HG03457 (cell line): ENCODE data around the gene XRCC6.
"Not testable (repeated sequence)": the region's sequence is repeated elsewhere in the genome, so short reads cannot be mapped to it uniquely, and the experiment has no call there.

Experiments
- ATAC-seq: cut with Tn5 transposase; IDR thresholded peaks from one replicate; pipeline ENCODE4 v1.9.1; 2021; ENCODE audit warnings: moderate number of reproducible peaks; ENCODE audit not compliant: unreplicated experiment

XRCC6 gene

DNA sequence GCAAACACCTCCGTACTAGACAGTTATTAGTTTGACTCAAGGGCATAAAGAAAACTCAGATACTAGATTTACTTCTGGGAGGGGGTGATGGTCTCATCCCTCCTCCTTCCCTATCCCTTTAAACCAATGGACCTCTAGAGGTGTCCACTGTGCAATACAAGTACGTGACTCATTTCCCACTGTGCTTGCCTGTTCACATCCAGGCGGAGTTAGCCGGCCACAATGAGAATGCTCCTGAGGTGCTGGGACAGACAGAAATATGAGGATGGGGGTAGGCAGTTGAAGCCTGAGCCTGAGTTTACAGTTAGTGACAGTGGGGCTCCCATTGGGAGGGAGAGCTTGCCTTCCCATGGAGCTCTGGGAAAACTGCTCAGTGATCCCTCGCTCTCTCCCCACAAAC is 23.0 kb upstream of the XRCC6 start:
- no peak for ATAC-seq

DNA sequence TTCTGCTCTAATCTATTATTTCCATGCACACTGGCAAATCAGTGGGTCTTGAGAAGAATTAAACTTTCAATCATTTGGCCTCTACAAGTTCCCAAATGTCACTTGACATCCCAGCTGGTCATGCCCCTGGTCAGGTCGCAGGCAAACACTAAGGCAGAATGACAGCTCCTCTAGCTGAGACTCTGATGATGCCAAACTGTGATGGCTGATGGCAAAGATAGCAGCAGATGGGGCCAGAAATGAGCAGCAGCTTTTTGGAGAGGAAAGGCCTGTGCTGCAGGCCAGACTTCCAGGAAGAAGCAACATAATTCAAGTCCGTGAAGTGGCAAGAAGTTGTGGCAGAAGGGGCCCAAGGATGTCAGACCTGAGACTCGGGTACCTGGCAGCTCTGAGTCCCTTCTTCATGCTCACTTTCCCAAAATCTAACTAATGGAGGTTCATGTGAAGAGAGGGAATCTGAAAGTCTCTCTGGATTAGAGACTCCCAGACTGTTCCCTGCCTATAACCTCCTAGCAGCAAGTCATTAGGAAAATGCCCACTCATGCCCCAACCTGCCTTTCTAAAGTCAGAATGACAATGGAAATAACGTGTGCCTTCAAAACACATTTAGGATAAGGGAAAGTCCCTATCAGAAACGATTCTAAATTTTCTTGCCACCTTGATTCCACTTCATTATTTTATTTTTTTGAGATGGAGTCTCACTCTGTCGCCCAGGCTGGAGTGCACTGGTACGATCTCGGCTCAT is 22.0 kb upstream of the XRCC6 start:
- no peak for ATAC-seq

DNA sequence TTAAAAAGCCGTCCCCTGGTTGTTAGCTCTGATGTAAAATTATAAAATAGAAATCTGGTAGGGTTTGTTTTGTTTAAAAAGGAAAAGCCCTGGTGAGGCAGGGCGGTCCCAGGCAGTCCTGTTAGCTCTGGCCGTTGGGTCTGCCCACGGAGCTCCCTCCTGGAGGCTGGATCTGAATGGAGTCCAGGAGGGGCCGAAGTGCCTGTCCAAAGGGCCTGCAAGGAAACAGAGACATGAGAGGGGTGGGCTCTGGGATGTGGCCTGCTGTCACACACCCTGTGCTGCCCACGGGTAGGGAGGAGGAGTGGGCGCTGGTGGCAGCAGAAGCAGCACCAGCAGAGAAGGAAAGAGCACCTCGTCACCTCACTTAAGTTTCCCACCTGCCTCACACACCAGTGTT is 20.1 kb upstream of the XRCC6 start:
- ATAC-seq: no peak

DNA sequence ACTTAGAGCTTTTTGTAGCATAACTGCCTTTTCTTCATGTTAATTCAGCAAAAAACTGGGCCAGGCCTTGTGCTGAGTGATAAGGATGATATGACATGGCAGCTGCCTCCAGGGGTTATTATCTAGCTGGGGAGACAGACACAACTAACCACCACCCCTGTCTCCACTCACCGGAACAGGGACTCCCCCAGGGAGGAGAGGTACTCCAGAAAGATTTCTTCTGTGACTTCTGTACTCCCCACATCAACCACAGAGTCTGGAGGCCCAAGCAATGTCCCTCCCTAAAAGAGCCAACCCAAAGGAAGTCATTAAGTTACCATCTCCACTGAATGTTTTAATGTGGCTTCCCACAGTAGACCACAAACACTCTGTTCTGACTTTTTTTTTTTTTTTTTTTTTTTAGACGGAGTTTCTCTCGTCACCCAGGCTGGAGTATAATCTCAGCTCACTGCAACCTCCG is 17.2 kb upstream of the XRCC6 start:
- ATAC-seq: no peak

DNA sequence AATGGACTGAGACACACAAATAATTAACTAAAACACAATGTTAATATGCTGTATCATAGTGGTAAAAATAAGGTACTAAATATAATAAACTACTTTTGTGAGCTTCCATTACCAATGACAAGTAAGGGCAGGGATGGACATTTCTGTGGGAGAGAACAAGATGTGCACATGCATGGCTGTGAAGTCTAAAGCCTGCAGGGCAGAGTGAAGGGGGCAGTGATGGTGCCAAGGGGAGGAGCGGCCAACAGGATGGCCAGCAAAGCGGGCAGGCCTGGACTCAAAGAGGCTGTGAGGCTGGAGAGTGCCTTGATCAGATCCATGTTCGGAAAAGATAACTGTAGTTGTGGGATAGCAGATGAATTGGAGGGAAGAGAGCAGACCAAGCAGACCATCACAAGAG is 12.7 kb upstream of the XRCC6 start:
- no peak for ATAC-seq

DNA sequence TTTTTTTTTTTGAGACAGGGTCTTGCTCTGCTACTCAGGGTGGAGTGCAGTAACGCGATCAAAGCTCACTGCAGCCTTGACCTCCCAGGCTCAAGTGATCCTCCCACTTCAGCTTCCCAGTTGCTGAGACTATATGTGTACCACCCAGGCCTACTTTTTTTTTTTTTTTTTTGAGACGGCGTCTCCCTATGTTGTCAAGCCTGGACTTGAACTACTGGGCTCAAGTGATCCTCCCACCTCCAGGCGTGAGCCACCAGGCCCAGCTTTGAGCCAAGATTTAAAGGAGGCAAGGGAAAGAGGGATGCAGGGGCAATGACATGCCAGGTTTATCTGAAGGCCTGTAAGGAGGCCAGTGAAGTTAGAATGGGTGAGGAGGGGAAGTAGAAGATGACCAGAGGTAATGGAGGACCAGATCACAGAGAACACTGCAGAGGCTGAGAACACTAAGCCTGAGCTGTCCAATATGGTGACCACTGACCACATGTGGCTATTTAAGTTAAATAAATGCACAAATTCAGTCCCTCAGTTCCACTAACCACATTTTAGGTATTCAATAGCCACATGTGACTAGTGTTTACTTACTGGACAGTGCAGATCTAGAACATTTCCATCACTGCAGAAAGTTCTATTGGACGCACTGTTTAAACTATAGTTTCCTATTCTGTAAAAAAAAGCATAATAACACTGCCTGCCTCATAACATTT is 8.3 kb upstream of the XRCC6 start:
- no peak for ATAC-seq

DNA sequence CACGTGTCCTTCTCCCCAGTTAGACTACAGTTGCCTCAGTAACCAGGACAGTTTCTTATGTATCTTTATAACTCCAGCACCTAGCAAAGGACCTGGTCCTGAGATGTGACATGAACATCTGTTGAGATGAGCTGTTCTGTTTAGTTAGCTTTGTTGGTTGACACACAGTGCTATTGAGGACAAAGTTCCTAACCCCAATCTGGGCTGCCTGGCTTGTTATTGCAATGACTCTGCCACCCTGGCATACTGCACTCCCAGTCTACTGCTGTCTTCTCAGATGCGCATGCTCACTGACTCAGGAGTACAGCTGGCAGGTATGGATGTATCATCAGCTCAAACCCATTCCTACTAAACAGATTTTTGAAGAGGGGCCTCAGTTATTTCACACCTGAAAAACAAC is 7.6 kb upstream of the XRCC6 start:
- ATAC-seq: no peak

DNA sequence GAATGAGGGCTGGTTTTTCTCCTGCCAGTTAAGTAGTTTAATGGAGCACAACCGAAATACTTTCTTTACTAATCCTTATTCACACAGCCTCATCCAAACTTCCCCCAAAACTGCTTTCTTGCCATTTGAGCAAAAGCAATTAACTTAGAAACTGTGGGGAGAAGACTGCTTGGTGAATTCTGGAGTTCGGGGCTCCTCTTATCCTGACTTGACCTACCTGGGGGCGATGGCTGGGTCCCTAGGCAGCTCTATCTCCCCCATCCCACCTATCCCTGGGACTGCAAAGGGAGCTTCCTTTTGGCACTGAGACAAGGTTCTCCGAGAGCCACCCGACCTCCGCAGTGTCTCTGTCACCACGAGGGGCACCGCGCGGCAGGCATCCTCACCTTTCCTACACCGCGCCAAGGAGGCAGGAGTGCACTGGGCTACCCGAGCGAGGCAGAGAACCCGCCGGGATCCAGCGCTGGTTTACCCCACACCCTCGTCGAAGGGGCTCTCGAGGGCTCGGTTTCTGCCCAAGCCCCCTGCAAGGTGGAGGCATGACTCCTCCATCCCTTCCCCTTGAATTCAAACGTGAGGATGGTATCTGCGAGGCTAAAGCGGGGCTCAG is 1.0 kb upstream of the XRCC6 start:
- peak; percentile 4 for ATAC-seq

DNA sequence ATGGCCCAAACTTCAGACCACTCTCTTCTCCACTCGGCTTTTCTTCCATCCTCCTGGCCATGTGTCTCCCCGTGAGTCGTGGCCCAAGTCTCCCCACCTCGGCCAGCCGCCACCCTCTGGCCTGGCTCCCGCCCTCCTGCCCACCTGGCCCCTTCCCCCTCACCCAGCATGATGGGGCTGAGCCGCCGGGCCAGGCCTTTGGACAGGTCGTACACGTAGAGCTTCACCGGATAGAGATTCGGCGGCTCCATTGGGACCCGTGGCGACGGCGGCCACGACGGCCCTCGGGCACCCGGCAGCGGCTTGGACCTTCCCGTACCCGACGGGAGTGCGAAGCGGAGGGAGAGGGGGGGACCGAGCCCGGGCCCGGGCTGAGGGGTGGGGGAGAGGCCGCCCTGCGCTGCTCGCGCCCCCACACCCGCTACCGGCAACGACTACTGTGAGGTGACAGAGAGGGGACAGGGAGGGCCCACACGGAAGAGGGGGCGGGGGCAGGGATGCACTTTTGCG is 451 bp upstream of the XRCC6 start, which contains the start of gene DESI1:
Gene DESI1 (minus strand): TSS at position 455 of the 510 bp plus-strand sequence. CDS start 204 bp downstream, at position 251.
- peak; percentile 45 for ATAC-seq

DNA sequence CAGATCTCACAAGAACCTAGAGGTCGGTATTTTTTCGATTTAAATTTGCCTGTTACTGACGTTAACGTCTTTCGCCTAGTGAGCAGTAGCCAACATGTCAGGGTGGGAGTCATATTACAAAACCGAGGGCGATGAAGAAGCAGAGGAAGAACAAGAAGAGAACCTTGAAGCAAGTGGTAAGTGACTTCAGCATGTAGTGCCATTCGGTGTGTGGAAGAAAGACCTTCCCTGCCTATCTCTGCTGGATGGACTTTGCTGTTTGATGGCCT is 750 bp downstream of the XRCC6 start:
- ATAC-seq: no peak

DNA sequence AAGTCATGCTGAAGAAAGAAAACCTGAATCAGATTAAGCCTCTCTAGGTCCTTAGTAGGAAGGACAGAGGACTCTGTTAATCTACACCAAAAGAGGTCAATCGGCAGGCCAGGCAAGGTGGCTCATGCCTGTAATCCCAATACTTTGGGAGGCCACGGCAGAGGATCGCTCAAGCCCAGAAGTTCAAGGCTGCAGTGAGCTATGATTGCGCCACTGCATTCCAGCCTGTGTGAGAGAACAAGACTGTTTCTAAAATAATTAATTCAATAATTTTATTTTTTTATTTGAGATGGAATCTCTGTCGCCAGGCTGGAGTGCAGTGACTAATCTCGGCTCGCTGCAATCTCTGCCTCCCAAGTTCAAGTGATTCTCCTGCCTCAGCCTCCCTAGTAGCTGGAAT is 4.5 kb downstream of the XRCC6 start:
- no peak for ATAC-seq

DNA sequence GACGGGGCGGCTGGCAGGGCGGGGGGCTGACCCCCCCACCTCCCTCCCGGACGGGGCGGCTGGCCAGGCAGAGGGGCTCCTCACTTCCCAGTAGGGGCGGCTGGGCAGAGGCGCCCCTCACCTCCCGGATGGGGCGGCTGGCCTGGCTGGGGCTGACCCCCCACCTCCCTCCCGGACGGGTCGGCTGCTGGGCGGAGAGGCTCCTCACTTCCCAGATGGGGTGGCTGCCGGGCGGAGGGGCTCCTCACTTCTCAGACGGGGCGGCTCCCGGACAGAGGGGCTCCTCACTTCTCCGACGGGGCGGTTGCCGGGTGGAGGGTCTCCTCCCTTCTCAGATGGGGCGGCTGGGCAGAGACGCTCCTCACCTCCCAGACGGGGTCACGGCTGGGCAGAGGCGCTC is 10.0 kb downstream of the XRCC6 start:
- not testable (repeated sequence) for ATAC-seq

DNA sequence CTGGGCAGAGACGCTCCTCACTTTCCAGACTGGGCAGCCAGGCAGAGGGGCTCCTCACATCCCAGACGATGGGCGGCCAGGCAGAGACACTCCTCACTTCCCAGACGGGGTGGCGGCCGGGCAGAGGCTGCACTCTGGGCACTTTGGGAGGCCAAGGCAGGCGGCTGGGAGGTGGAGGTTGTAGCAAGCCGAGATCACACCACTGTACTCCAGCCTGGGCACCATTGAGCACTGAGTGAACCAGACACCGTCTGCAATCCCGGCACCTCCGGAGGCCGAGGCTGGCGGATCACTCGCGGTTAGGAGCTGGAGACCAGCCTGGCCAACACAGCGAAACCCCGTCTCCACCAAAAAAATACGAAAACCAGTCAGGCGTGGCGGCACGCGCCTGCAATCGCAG is 10.5 kb downstream of the XRCC6 start:
- not testable (repeated sequence) for ATAC-seq

DNA sequence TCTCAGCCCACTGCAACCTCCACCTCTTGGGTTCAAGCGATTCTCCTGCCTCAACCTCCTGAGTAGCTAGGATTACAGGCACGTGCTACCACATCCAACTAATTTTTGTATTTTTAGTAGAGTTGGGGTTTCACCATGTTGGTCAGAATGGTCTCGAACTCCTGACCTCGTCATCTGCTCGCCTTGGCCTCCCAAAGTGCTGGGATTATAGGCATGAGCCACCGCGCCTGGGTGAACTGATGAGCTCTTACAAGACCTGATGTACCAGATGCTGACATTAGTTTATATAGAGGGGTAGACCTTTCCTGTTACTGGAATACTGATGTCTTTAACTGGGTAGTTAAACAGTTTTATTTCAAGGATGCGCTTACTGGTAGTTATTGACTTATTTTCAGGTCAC is 13.5 kb downstream of the XRCC6 start:
- not testable (repeated sequence) for ATAC-seq

DNA sequence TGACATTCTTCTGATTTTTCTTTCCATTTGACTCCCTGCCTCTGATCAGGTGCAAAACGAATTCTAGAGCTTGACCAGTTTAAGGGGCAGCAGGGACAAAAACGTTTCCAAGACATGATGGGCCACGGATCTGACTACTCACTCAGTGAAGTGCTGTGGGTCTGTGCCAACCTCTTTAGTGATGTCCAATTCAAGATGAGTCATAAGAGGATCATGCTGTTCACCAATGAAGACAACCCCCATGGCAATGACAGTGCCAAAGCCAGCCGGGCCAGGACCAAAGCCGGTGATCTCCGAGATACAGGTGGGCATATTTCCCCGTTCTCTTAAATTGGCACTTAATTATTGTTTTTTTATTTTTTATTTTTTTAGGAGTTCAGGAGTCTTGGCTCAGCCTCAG is 15.4 kb downstream of the XRCC6 start:
- no peak for ATAC-seq

DNA sequence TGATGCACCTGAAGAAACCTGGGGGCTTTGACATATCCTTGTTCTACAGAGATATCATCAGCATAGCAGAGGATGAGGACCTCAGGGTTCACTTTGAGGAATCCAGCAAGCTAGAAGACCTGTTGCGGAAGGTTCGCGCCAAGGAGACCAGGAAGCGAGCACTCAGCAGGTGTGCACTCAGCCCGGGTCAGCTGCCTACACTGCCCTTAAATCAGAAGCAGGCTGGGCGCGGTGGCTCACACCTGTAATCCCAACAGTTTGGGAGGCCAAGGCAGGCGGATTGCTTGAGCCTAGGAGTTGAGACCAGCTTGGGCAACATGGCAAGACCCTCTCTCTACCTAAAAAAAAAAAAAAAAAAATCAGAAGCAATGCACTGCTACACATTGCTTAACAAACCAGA is 16.5 kb downstream of the XRCC6 start:
- ATAC-seq: not testable (repeated sequence)

DNA sequence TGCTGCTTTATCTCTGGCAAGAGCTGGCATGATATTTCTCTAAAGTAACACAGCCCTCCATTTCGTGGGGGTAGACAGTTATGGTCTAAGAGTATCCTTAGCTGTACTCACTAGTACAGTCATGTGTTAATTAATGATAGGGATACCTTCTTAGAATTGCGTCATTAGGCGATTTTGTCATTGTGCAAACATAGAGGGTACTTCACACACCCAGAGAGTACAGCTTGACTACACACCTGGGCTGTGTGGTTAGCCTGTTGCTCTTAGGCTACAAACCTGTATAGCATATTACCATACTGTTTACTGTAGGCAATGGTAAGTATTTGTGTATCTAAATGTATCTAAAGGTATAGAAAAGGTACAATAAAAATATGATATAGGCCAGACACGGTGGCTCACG is 17.0 kb downstream of the XRCC6 start:
- ATAC-seq: no peak

DNA sequence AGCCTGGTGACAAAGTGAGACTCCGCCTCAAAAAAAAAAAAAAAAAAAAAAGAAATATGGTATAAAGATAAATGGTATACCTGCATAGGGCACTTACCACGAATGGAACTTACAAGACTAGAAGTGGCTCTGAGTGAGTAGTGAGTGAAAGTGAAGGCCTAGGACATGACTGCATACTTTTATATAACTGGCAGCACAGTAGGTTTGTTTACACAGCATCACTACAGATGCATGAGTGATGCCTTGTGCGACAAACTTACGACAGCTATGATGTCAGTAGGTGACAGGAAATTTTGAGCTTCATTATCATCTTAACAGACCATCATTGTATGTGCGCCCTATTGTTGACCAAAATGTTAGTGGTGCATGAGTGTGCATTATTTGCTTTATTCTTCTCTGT is 17.7 kb downstream of the XRCC6 start:
- ATAC-seq: no peak

DNA sequence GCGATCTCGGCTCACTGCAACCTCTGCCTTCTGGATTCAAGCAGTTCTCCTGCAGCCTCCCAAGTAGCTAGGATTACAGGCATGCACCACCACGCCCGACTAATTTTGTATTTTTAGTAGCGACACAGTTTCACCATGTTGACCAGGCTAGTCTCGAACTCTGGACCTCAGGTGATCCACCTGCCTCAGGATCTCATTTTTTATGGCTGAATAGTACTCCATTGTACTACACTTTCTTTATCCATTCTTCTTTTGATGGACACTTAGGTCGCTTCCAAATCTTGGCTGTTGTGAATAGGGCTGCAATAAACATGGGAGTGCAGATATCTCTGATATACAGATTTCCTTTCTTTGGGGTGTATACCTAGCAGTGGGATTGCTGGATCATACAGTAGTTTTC is 20.8 kb downstream of the XRCC6 start:
- no peak for ATAC-seq

DNA sequence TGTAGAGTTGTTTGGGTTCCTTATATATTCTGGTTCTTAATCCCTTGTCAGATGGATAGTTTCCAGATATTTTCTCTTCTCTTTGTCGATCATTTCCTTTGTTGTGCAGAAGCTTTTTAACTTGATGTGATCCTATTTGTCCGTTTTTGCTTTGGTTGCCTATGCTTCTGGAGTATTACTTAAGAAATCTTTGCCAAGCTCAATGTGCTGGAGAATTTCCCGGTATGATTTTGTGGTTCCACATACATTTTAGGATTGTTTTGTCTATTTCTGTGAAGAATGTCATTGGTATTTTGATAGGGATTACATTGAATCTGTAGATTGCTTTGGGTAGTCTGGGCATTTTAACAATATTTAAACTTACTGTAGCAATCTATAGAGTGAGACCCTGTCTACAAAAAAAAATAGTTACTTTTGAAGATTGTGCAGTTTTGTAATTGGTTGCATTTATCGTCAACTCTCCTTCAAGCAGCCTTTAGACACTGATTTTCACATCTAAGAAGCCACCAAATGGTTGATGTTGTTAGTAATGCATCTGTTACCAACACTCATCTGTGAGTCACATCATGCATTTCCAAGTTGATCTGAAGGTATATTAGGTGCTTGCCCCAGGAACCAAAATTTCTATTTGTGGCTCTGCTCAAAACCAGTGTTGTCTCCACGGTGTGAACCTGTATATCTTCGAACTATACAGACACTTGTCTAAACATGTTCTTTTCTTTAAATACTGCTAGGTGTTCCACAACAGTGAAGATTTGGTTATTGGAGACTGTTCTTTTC is 21.4 kb downstream of the XRCC6 start:
- ATAC-seq: no peak

DNA sequence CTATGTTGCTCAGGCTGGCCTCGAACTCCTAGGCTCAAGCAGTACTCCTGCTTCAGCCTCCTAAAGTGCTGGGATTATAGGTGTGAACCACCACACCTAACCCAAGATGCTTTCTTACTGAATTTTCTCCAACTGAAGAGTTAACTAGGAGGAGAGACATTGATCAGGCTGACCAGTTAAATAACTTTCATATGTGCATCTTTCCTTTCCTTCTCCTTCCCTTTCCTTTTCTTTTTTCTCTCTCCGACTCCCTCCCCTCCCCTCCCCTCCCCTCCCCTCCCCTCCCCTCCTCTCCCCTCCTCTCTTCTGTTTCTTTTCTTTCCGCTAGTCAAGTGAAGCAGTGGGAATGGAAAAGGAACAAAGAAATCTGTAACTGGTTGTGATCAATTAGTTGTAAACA is 26.7 kb downstream of the XRCC6 start:
- no peak for ATAC-seq
